ENCODE measurements around the gene FBLL1. TPM values are rescaled to one million over a fixed set of nuclear protein-coding genes. Genes with fewer than 3 reads are reported as not detected.

FBLL1 gene
- total and polyA plus RNA-seq, 2 of the 8 experiments (the other 6 are each of a cell fraction or from before 2014, with no cell fraction given), result 8.3 to 30.9 TPM

DNA sequence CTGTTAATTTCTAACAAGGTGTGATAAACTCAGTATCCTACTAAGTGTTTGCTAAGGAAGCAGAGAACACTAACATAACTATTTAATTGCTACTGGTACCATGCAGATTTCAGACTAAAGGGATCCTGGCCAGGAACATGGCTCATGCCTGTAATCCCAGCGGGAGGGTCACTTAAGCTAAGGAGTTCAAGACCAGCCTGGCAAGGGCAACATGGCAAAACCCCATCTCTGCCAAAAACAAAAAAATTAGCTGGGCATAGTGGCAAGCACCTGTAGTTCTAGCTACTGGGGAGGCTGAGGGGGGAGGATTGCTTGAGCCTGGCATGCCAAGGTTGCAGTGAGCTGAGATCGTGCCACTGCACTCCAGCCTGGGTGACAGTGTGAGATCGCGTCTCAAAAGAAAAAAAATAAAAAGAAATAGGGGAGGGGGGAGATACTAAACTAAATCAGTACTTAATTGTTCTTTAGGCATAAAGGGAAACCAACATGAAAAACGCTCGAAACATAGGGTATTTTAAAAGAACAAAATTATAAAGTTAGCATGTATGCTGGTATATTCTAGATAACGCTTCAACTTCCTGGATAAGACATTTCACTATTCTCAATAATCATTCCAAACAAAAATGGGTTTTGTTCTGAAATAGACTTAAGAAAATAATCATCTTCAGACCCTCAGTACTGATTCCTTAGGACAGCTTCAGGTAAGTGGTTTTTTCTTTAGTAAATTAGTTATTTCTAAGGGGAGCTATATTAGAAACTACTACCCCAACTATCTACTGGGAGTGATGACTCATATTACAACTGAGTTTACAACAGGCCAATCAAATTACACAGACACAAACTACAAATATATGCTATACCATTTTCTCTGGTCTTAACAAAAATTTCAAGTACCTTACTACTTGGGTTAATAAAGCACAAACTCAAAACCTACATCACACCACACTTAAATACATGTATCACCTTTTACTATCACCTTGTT lies 46.6 kb downstream of the FBLL1 start:
- no peak overlapping the region for H3K14ac ChIP-seq (ENCODE audit: insufficient read length)
- DNase-seq (ENCODE audit: low read depth in 1 of 2, low spot score in 2 of 2) (no peak), FAIRE-seq (no peak)
- H3K18ac ChIP-seq (ENCODE audit: extremely low read depth, low read length), result no peak overlapping the region
- no peak overlapping the region for H4K8ac ChIP-seq (ENCODE audit: extremely low read depth, insufficient read depth, low read length)
- peaks cover 42 to 77% of the 10 kb centered on the region in 2 experiments for H3K79me2 ChIP-seq (ENCODE audit: control insufficient read depth in 1 of 2, insufficient read depth in 2 of 2, low read length in 2 of 2)
- H2BK15ac ChIP-seq (ENCODE audit: low read length), result no peak overlapping the region
- peaks cover 0 to 4% (median 2%) of the 10 kb centered on the region in 4 experiments; a peak in 2 of 8 replicates for H3K36me3 ChIP-seq (ENCODE audit: control insufficient read depth in 2 of 4, insufficient read depth in 4 of 4, low read length in 3 of 4)
- H3K9ac ChIP-seq (replicated peaks in 1 of 4; ENCODE audit: extremely low read depth in 1 of 4, low read depth in 3 of 4, low read length in 3 of 4), result no peak overlapping the region
- WGBS, 2 experiments (ENCODE audit: extremely low coverage in 1 of 2, insufficient coverage in 1 of 2, insufficient read length in 1 of 2, insufficient replicate concordance in 2 of 2, low coverage in 1 of 2, low lambda C conversion rate in 2 of 2, missing lambda C conversion rate in 1 of 2), result 83% methylated on average over 7 of the region's 7 CpGs; no CpG with 5 or more reads in 1 of the 2 experiments
- H4K91ac ChIP-seq (replicated peaks; ENCODE audit: insufficient read length, low read length), result no peak overlapping the region
- no peak overlapping the region for H4K5ac ChIP-seq (ENCODE audit: insufficient read length, low read depth, low read length)
- no peak overlapping the region for H2BK5ac ChIP-seq (ENCODE audit: low read depth, low read length)
- peaks cover 0 to 9% (median 4%) of the 10 kb centered on the region in 4 experiments; a peak in 4 of 7 replicates for H3K4me1 ChIP-seq (replicated peaks in 1 of 4; ENCODE audit: control insufficient read depth in 3 of 4, insufficient read depth in 4 of 4, low read length in 3 of 4)
- H2BK120ac ChIP-seq (replicated peaks; ENCODE audit: low read depth, low read length), result no peak overlapping the region
- TF ChIP-seq ASH2L (IDR thresholded peaks at IDR 0.05; ENCODE audit: low read length), result no peak
- TF ChIP-seq, protein P1, sequence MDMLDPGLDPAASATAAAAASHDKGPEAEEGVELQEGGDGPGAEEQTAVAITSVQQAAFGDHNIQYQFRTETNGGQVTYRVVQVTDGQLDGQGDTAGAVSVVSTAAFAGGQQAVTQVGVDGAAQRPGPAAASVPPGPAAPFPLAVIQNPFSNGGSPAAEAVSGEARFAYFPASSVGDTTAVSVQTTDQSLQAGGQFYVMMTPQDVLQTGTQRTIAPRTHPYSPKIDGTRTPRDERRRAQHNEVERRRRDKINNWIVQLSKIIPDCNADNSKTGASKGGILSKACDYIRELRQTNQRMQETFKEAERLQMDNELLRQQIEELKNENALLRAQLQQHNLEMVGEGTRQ (IDR thresholded peaks at IDR 0.05; ENCODE audit: low read length), result no peak
- no peak for TF ChIP-seq SP4 (IDR thresholded peaks at IDR 0.05; ENCODE audit: low read length)
- TF ChIP-seq POLR2AphosphoS5 (IDR thresholded peaks at IDR 0.05; ENCODE audit: low read depth, low read length), result no peak
- no peak for TF ChIP-seq NANOG (IDR thresholded peaks at IDR 0.05; ENCODE audit: insufficient read depth, low read depth, low read length, poor library complexity, severe bottlenecking)
- TF ChIP-seq CTBP2 (IDR thresholded peaks at IDR 0.05; ENCODE audit: borderline replicate concordance, insufficient read depth, insufficient read length, low read length), result no peak
- POLR2A ChIA-PET (ENCODE audit: partially characterized antibody), result interaction anchor here (0.6 kb wide), 1 partner anchor 234 kb away, joined by 3 read pairs; no protein-coding TSS in a partner anchor
- no peak overlapping the region for H3K27ac ChIP-seq (ENCODE audit: low read depth, low read length)
- no peak overlapping the region for H3K4ac ChIP-seq (replicated peaks; ENCODE audit: insufficient read length, low read depth, low read length)
- H3K9me3 ChIP-seq (ENCODE audit: insufficient read depth in 2 of 2, low read depth in 1 of 2, low read length in 1 of 2), result no peaks in the 10 kb centered on the region
- peaks cover 12% of the 10 kb centered on the region in 2 experiments for H4K20me1 ChIP-seq (replicated peaks in 1 of 2; ENCODE audit: control insufficient read depth in 1 of 2, insufficient read depth in 2 of 2, low read length in 2 of 2)
- H3K4me3 ChIP-seq (ENCODE audit: extremely low read depth in 1 of 4, insufficient read depth in 2 of 4, low read depth in 3 of 4, low read length in 4 of 4), result peak overlapping the region in 1 of 4 experiments; percentile 5; a peak in 1 of 8 replicates
- no peak overlapping the region for H2BK20ac ChIP-seq (ENCODE audit: low read length)
- H2BK12ac ChIP-seq (ENCODE audit: low read depth, low read length), result no peak overlapping the region
- no peak overlapping the region for H3K56ac ChIP-seq (replicated peaks; ENCODE audit: insufficient read length, low read depth, low read length)
- H3K79me1 ChIP-seq (ENCODE audit: low read depth, low read length), result no peaks in the 10 kb centered on the region; the same call in none of the 2 replicates
- no peak overlapping the region for H2AFZ ChIP-seq (ENCODE audit: low read length)
- H3K4me2 ChIP-seq (ENCODE audit: insufficient read depth in 1 of 2, low read depth in 2 of 2, low read length in 2 of 2), result no peak overlapping the region
- no peaks in the 10 kb centered on the region for H3K27me3 ChIP-seq (replicated peaks in 1 of 4; ENCODE audit: control insufficient read depth in 3 of 4, extremely low read depth in 1 of 4, insufficient read depth in 3 of 4, low read length in 3 of 4)
- CTCF ChIA-PET (ENCODE audit: partially characterized antibody), result interaction anchor here (0.6 to 0.9 kb wide), 4 partner anchors 11 to 1553 kb away, joined by 3 read pairs; no protein-coding TSS in a partner anchor
- no peaks in the 10 kb centered on the region; the same call in 1 of the 2 replicates for H3K23me2 ChIP-seq (ENCODE audit: low read depth, low read length)
- no peak overlapping the region for H2AK5ac ChIP-seq (ENCODE audit: low read depth, low read length)
- H3K23ac ChIP-seq (ENCODE audit: insufficient read length), result no peak overlapping the region
